Dendritic cell treated with granulocyte-macrophage colony-stimulating factor and Interleukin-4, amounts not matched to agents 40 ng/mL and 50 ng/mL, for 4 days (primary cell): ENCODE measurements around the gene FRY.
"Not testable (repeated sequence)": the region's sequence is repeated elsewhere in the genome, so short reads cannot be mapped to it uniquely, and the experiment has no call there.

Experiments
- H3K27ac Mint-ChIP-seq: one replicate; pipeline ENCODE4 v1.8.0; 2022; ENCODE audit warnings: mild to moderate bottlenecking, mixed read lengths
- H3K27me3 Mint-ChIP-seq: one replicate; pipeline ENCODE4 v1.8.0; 2022; ENCODE audit warnings: mild to moderate bottlenecking, mixed read lengths
- H3K36me3 Mint-ChIP-seq: one replicate; pipeline ENCODE4 v1.8.0; 2022; ENCODE audit warnings: low read depth, mixed read lengths
- H3K4me1 Mint-ChIP-seq: one replicate; pipeline ENCODE4 v1.8.0; 2022; ENCODE audit warnings: low read depth, mixed read lengths
- H3K4me3 Mint-ChIP-seq: one replicate; pipeline ENCODE4 v1.8.0; 2022; ENCODE audit warnings: mild to moderate bottlenecking, moderate library complexity, mixed read lengths
- H3K9me3 Mint-ChIP-seq: one replicate; pipeline ENCODE4 v1.8.0; 2022; ENCODE audit warnings: mixed read lengths
- intact Hi-C: fragments of 100-400 bp; cut with micrococcal nuclease; formaldehyde crosslinking; loops from one replicate; pipeline ENCODE4 v1.15.0; 2022

The FRY gene

GRCh38 chr13:32031025-32031814 is at the start of gene FRY:
FRY (plus strand) TSS chr13:32031774; CDS start chr13:32031796, 22 bp downstream.
- Mint-ChIP-seq H3K27ac (peak within 1 kb of the TSS; percentile 91), H3K4me3 (peak within 1 kb of the TSS; percentile 96), H3K36me3 (peaks cover 6% of the 10 kb centered on the region), H3K9me3 (no peaks in the 10 kb centered on the region), H3K27me3 (no peaks in the 10 kb centered on the region), H3K4me1 (peaks cover 40% of the 10 kb centered on the region)
- intact Hi-C loops = loop anchor here (10.0 kb wide), 1 partner anchor 284 kb away; the partner anchor contains the start of genes BRCA2 and ZAR1L

GRCh38 chr13:31982124-31982523 is 49.5 kb upstream of the FRY start:
- H3K9me3 Mint-ChIP-seq = peaks cover 9% of the 10 kb centered on the region
- no peak overlapping the region for H3K27ac Mint-ChIP-seq
- no peaks in the 10 kb centered on the region for H3K36me3 Mint-ChIP-seq
- intact Hi-C loops = loop anchor here (2.0 to 10.0 kb wide), 2 partner anchors 13 to 147 kb away; no protein-coding TSS in a partner anchor
- peaks cover 20% of the 10 kb centered on the region for H3K4me1 Mint-ChIP-seq
- H3K27me3 Mint-ChIP-seq = no peaks in the 10 kb centered on the region
- no peak overlapping the region for H3K4me3 Mint-ChIP-seq

DNA sequence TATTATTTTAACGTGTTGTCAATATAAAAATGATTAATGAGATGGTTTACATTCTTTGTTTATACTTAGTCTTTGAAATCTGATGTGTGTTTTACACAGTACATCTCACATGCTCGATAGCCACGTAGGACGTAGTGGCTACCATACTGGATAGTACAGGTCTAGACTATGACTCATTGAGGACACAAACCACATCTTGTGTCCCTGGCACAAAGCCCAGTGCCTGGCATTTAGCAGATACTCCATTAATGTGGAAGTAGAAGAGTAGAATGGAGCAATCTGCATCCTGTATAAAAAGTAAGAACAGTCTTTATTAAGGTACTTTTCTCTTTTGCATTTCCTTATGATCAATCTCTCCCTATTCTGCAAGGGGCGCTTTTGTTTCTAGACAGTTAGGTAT is 49.0 kb upstream of the FRY start:
- Mint-ChIP-seq H3K27ac (no peak overlapping the region), H3K4me1 (peaks cover 25% of the 10 kb centered on the region), H3K4me3 (no peak overlapping the region), H3K36me3 (no peaks in the 10 kb centered on the region), H3K27me3 (no peaks in the 10 kb centered on the region), H3K9me3 (peaks cover 9% of the 10 kb centered on the region)
- intact Hi-C loops = loop anchor here (2.0 to 10.0 kb wide), 2 partner anchors 14 to 148 kb away; no protein-coding TSS in a partner anchor

GRCh38 chr13:31983696-31984095 is 47.9 kb upstream of the FRY start:
- H3K4me3 Mint-ChIP-seq, H3K27me3 Mint-ChIP-seq, H3K9me3 Mint-ChIP-seq, H3K36me3 Mint-ChIP-seq, H3K27ac Mint-ChIP-seq: not testable (repeated sequence)
- H3K4me1 Mint-ChIP-seq = peaks cover 30% of the 10 kb centered on the region
- intact Hi-C loops = loop anchor here (2.0 to 10.0 kb wide), 2 partner anchors 15 to 149 kb away; no protein-coding TSS in a partner anchor

DNA sequence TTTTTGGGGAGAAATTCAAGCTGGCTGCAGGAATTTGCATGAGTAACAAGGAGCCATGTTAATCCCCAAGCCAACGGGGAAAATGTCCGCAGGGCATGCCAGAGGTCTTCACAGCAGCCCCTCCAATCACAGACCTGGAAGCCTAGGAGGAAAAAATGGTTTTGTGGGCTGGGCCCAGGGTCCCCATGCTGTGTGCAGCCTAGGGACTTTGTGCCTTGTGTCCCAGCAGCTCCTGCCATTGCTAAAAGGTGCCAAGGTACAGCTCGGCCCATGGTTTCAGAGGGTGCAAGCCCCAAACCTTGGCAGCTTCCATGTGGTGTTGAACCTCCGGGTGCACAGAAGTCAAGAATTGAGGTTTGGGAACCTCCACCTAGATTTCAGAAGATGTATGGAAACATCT is 47.2 kb upstream of the FRY start:
- not testable (repeated sequence) for H3K27me3 Mint-ChIP-seq, H3K4me3 Mint-ChIP-seq, H3K36me3 Mint-ChIP-seq, H3K9me3 Mint-ChIP-seq, H3K27ac Mint-ChIP-seq
- intact Hi-C loops = loop anchor here (10.0 kb wide), 1 partner anchor 150 kb away; no protein-coding TSS in a partner anchor
- H3K4me1 Mint-ChIP-seq = peaks cover 34% of the 10 kb centered on the region

GRCh38 chr13:31986676-31987470 is 44.7 kb upstream of the FRY start:
- Mint-ChIP-seq H3K27ac (peak overlapping the region; percentile 11), H3K4me3 (no peak overlapping the region), H3K4me1 (peaks cover 30% of the 10 kb centered on the region), H3K36me3 (no peaks in the 10 kb centered on the region), H3K27me3 (no peaks in the 10 kb centered on the region), H3K9me3 (peaks cover 9% of the 10 kb centered on the region)
- intact Hi-C loops = loop anchor here (5.0 to 10.0 kb wide), 2 partner anchors 75 to 152 kb away; no protein-coding TSS in a partner anchor

DNA sequence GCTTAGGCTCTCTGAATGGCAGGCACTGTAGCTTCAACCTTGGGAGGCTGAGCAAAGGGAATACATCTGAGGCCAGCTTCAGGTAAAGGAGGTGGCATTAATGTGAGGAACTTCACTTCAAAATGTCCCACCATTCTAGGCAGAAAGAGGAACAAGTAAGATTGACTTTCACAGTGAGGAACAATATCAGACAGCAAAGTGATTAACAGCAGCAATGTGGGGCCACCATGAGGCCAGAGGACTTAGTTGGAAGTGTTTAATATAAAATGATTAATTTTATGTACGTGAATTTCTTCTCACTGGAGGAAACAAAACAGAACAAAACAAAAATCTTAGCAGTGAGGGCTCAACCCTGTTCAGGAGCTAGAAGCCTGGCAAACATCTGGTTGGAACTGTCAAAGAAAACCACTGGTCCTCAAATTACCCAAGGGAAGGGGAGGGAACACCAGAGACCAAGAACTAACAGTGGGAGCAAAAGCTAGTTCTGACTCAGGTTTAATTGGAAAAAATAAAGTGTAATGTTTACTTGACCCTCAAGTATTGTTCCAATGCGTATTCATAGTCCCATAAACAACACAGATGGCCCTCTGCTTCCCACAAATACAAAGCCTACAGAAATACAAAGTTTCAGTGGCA is 43.9 kb upstream of the FRY start:
- Mint-ChIP-seq H3K27ac (peak overlapping the region; percentile 11), H3K27me3 (no peaks in the 10 kb centered on the region), H3K9me3 (peaks cover 9% of the 10 kb centered on the region), H3K4me1 (peaks cover 25% of the 10 kb centered on the region), H3K4me3 (no peak overlapping the region), H3K36me3 (peaks cover under 1% of the 10 kb centered on the region)
- intact Hi-C loops = loop anchor here (5.0 to 10.0 kb wide), 2 partner anchors 75 to 153 kb away; no protein-coding TSS in a partner anchor

GRCh38 chr13:31994367-31994766 is 37.2 kb upstream of the FRY start:
- peaks cover 18% of the 10 kb centered on the region for H3K36me3 Mint-ChIP-seq
- H3K27me3 Mint-ChIP-seq, H3K4me3 Mint-ChIP-seq, H3K9me3 Mint-ChIP-seq, H3K27ac Mint-ChIP-seq, H3K4me1 Mint-ChIP-seq: not testable (repeated sequence)
- intact Hi-C loops = loop anchor here (1.0 kb wide), 1 partner anchor 20 kb away; no protein-coding TSS in a partner anchor

- intact Hi-C loops = no loop called here
- H3K4me1 Mint-ChIP-seq = peaks cover 5% of the 10 kb centered on the region
- peaks cover 18% of the 10 kb centered on the region for H3K36me3 Mint-ChIP-seq
- H3K4me3 Mint-ChIP-seq = no peak overlapping the region
- no peaks in the 10 kb centered on the region for H3K27me3 Mint-ChIP-seq
- no peak overlapping the region for H3K27ac Mint-ChIP-seq
- H3K9me3 Mint-ChIP-seq = no peaks in the 10 kb centered on the region
Measured at GRCh38 chr13:31996601-31997000, 35.0 kb upstream of the FRY start.

- peaks cover 11% of the 10 kb centered on the region for H3K4me1 Mint-ChIP-seq
Measured at GRCh38 chr13:31997641-31998040, 33.9 kb upstream of the FRY start.

DNA sequence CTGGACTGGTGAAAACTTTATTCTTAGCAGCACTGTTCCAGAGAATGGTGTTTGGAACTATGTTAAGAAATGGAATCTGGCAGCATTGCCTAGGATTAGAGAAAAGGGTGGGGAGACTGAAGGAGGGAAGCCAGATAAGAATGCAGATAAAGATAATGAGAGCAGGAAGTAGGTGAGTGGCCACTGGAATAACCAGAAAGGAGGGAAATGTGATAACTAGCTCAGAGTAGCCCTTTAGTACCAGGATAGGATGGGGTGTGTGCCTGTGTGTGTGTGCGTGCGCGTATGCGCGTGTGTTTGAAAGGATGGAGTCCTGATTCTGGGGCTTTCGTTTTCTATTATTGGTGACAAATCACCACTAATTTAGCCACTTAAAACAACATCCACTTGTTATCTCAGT is 33.4 kb upstream of the FRY start:
- Mint-ChIP-seq H3K4me3 (no peak overlapping the region), H3K27me3 (no peaks in the 10 kb centered on the region), H3K9me3 (no peaks in the 10 kb centered on the region), H3K36me3 (peaks cover 13% of the 10 kb centered on the region), H3K4me1 (peaks cover 11% of the 10 kb centered on the region), H3K27ac (no peak overlapping the region)
- intact Hi-C loops = no loop called here

More at GRCh38 chr13:31997641-31998040, 33.9 kb upstream of the FRY start:
- Mint-ChIP-seq H3K27ac (no peak overlapping the region), H3K9me3 (no peaks in the 10 kb centered on the region), H3K36me3 (peaks cover 18% of the 10 kb centered on the region), H3K4me3 (no peak overlapping the region), H3K27me3 (no peaks in the 10 kb centered on the region)
- intact Hi-C loops = no loop called here

DNA sequence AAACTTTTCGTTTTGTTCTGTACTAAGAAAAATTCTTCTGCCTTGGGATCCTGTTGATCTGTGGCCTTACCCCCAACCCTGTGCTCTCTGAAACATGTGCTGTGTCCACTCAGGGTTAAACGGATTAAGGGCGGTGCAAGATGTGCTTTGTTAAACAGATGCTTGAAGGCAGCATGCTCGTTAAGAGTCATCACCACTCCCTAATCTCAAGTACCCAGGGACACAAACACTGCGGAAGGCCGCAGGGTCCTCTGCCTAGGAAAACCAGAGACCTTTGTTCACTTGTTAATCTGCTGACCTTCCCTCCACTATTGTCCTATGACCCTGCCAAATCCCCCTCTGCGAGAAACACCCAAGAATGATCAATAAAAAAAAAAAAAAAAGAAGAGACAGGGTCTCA is 30.8 kb upstream of the FRY start:
- H3K36me3 Mint-ChIP-seq, intact Hi-C loops, H3K27me3 Mint-ChIP-seq, H3K27ac Mint-ChIP-seq, H3K9me3 Mint-ChIP-seq, H3K4me3 Mint-ChIP-seq: not testable (repeated sequence)
- peaks cover 12% of the 10 kb centered on the region for H3K4me1 Mint-ChIP-seq

GRCh38 chr13:32001154-32001768 is 30.3 kb upstream of the FRY start:
- Mint-ChIP-seq H3K4me3 (no peak overlapping the region), H3K9me3 (no peaks in the 10 kb centered on the region), H3K36me3 (no peaks in the 10 kb centered on the region), H3K27ac (no peak overlapping the region), H3K4me1 (peaks cover 17% of the 10 kb centered on the region), H3K27me3 (no peaks in the 10 kb centered on the region)
- intact Hi-C loops = no loop called here
